ENCODE results near the gene PUS3.

The PUS3 gene, protein sequence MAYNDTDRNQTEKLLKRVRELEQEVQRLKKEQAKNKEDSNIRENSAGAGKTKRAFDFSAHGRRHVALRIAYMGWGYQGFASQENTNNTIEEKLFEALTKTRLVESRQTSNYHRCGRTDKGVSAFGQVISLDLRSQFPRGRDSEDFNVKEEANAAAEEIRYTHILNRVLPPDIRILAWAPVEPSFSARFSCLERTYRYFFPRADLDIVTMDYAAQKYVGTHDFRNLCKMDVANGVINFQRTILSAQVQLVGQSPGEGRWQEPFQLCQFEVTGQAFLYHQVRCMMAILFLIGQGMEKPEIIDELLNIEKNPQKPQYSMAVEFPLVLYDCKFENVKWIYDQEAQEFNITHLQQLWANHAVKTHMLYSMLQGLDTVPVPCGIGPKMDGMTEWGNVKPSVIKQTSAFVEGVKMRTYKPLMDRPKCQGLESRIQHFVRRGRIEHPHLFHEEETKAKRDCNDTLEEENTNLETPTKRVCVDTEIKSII

DNA sequence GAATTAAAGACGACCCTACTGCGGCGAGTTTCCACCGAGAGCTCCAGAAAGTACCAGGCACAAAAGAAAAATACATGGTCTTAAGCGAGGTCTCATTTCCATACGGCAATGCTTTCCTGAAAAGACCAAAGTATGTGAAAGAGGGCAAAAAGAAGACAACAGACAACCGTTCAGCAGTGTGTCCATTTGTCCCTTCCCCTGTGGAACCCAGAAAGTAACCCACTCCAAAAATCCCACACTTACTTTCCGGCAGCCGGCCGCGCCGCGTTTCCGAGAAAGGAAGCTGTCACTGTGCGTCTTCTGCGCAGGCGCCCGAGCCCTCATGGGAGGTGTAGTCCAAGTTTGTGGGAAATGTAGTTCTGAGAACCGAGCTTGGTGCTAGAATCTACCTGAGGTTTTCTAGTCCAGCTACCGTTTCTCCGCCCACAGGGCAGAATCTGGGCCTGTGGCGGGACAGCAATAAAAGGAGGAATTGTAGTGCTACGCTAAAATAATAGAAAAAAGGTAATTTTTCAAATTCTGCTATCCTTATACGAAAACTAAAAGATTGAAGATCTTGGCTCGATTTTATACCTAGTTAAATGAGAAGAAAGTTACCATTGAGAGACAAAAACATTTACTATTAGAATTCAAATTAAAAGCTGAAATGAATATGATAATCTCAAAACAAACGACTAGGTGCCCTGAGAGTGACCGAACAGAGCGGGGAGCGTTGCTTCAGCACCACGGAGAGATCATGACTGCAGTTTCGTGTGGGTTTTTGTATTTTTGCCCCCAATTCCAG lies at the start of gene PUS3:
Gene PUS3, minus strand, starts transcription at position 280 of the 784 bp plus-strand sequence. CDS start 6,922 bp downstream, outside the sequence.
- DNase-seq (ENCODE audit: low read depth): peak; percentile 78
- TF ChIP-seq, protein P1, sequence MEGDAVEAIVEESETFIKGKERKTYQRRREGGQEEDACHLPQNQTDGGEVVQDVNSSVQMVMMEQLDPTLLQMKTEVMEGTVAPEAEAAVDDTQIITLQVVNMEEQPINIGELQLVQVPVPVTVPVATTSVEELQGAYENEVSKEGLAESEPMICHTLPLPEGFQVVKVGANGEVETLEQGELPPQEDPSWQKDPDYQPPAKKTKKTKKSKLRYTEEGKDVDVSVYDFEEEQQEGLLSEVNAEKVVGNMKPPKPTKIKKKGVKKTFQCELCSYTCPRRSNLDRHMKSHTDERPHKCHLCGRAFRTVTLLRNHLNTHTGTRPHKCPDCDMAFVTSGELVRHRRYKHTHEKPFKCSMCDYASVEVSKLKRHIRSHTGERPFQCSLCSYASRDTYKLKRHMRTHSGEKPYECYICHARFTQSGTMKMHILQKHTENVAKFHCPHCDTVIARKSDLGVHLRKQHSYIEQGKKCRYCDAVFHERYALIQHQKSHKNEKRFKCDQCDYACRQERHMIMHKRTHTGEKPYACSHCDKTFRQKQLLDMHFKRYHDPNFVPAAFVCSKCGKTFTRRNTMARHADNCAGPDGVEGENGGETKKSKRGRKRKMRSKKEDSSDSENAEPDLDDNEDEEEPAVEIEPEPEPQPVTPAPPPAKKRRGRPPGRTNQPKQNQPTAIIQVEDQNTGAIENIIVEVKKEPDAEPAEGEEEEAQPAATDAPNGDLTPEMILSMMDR (conservative IDR thresholded peaks at IDR 0.05; ENCODE audit: control insufficient read depth, insufficient read depth, low read depth, low read length): no peak

DNA sequence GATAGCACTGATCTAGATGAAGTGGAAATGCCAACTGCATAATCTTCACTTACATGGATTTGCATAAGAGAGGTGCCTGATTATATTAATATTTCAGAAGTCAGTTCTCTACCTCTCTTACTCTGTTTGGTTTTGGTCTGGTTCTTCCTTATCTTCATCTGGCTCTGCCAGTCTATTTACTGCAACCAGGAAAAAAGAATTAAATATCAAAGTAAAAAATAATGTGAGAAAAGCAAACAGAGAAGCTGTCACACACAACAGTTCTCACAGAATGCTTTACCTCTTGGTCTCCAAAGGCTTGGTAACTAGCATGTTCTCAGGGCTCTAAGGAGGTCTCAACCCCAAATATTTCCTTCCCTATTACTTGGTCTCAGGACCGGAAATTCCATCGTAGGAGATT lies 49.6 kb upstream of the PUS3 start:
- DNase-seq (ENCODE audit: low read depth): no peak
- no peak overlapping the region for H3K4me3 ChIP-seq (ENCODE audit: control insufficient read depth, low read depth, low read length)
- TF ChIP-seq, protein P1 (conservative IDR thresholded peaks at IDR 0.05; ENCODE audit: control insufficient read depth, insufficient read depth, low read depth, low read length): no peak

More for the DNA sequence above, at the start of gene PUS3:
- H3K4me3 ChIP-seq (ENCODE audit: control insufficient read depth, low read depth, low read length): peak within 1 kb of the TSS; percentile 77

DNA sequence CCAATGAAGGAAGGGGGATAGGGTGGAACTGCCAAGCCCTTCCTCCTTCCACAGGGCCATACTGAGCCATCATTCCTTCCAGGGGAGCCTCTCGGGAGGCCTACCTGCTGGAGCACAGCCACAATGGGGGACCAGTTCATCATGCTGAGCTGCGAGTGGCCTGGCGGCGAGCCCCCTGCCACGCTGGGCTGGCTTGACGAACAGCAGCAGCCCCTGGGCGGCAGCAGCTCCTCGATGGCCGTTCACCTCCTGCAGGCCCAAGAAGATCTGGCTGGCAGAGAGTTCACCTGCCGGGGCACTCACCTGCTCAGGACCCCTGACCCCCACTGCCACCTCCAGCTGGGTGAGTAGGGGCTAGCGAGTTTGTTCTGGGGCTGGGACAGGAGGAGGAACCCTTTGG lies 48.7 kb upstream of the PUS3 start:
- TF ChIP-seq, protein P1 (conservative IDR thresholded peaks at IDR 0.05; ENCODE audit: control insufficient read depth, insufficient read depth, low read depth, low read length): no peak
- no peak for DNase-seq (ENCODE audit: low read depth)
- H3K4me3 ChIP-seq (ENCODE audit: control insufficient read depth, low read depth, low read length): no peak overlapping the region

DNA sequence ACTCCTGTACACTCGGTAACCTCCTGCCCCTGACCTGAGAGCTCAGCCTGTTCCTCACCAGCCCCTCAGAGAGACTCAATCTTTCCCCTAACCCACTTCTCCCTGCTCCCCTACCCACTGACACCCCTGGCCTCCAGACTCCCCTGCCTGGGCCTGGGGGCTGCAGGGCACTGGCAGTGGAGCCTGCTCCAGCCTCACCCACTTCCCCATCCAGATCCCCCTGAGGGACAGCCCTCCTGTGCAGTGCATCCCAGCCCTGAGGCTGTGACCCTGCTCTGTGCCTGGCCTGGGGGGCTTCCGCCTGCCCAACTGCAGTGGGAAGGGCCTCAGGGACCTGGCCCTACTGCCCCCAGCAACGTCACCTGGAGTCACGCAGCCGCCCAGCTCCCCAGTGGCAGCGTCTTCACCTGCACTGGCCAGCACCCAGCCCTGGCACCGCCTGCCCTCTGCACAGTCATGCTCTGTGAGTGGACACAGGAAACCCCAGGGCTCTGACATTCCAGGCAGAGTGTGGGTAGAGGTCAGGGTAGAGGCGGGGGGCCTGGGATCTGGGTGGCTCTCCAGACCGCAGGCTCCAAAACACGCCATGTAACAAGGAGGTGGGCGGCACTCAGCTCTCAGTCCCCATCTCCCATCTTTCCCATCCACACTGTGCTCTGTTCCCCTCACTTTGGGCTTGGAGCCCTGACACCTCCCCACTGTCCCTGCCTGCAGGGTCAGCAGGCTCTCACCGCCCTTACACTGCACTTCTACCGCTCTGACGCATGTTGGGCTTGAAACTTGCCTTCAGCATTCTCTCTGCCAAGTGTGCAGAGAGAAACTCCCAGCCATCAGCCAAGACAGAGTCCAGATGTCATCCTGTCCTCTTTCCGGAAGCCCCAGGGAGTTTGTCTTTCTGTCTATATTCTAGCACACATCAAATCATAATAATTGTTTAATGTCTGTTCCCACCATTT lies 48.0 kb upstream of the PUS3 start:
- H3K4me3 ChIP-seq (ENCODE audit: control insufficient read depth, low read depth, low read length): no peak overlapping the region
- TF ChIP-seq, protein P1 (conservative IDR thresholded peaks at IDR 0.05; ENCODE audit: control insufficient read depth, insufficient read depth, low read depth, low read length): no peak
- peak; percentile 85 for DNase-seq (ENCODE audit: low read depth)

DNA sequence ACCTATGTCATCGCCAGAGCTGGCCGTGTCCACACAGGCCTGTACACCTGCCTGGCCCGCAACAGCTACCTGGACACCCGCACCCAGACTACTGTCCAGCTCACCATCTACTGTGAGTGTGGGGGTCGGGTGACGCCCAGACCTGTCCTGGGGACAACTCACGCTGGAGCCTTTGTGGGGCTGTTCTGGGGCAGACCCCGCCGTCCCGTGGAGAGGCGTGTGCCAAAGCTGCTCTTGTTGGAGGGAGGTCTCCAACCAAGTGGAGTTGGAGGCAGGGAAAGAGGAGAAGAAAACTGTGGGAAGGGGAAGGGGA lies 47.1 kb upstream of the PUS3 start:
- TF ChIP-seq, protein P1 (conservative IDR thresholded peaks at IDR 0.05; ENCODE audit: control insufficient read depth, insufficient read depth, low read depth, low read length): no peak
- H3K4me3 ChIP-seq (ENCODE audit: control insufficient read depth, low read depth, low read length): no peak overlapping the region
- no peak for DNase-seq (ENCODE audit: low read depth)

Data from fibroblast of mammary gland (primary cell).